ENCODE measurements around the gene TPM2. TPM values are rescaled to one million over a fixed set of nuclear protein-coding genes. Genes with fewer than 3 reads are reported as not detected.

TPM2 gene
- total and polyA plus RNA-seq, 4 experiments from 2014 or later = 0.79 to 79.6 (median 72.6) TPM; not detected in 1

DNA sequence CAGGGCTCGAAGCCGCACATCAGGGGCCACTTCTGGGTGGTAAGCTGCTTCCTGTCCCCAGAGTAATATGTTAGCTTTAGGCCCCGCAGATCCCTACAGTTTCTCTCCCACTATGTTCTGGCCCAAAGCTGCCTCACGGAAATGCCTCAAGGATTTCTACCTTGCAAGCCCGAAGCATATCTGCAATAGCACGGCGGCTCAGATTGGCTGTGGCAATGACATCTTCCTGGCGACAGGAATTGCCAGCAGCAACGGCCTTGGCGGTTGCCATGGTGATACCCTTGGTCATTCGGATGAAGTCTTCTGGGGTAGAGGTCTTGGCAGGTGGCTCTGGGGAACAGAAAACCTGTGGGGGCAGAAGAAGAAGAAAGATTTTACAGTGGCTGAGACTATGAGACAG is 10.3 kb upstream of the TPM2 start:
- Mint-ChIP-seq H3K27me3 (no peaks in the 10 kb centered on the region), H3K4me3 (no peak overlapping the region), H3K36me3 (peaks cover 25 to 38% of the 10 kb centered on the region in 2 donors), H3K4me1 (peaks cover 5 to 10% (median 8%) of the 10 kb centered on the region in 4 donors), H3K9me3 (no peaks in the 10 kb centered on the region), H3K27ac (no peak overlapping the region)
- POLR2A ChIA-PET (ENCODE audit: partially characterized antibody) = interaction anchor here (1.0 kb wide), 1 partner anchor 53 kb away, joined by 3 read pairs; no protein-coding TSS in a partner anchor
- no peak overlapping the region for H3K27ac ChIP-seq (ENCODE audit: low read depth, low read length)
- peaks cover 9% of the 10 kb centered on the region for H3K4me1 ChIP-seq (ENCODE audit: insufficient read depth, low read length)
- H3K9me3 ChIP-seq (ENCODE audit: control insufficient read depth in 1 of 2, low read length in 2 of 2) = no peaks in the 10 kb centered on the region
- intact Hi-C loops (cut with micrococcal nuclease) = no loop called here
- H3K36me3 ChIP-seq (ENCODE audit: insufficient read depth, low read length) = peaks cover 80% of the 10 kb centered on the region
- CTCF ChIA-PET (ENCODE audit: partially characterized antibody) = interaction anchor here (1.9 to 16.3 kb wide), 5 partner anchors 8 to 95 kb away, joined by 5 to 339 read pairs (median 45); partner anchors contain the start of genes ARHGEF39, CCDC107, RMRP and SIT1
- H3K4me3 ChIP-seq (ENCODE audit: low read length in 2 of 2) = no peak overlapping the region
- no peak for DNase-seq
- H3K27me3 ChIP-seq (ENCODE audit: insufficient read depth, low read length) = no peaks in the 10 kb centered on the region

DNA sequence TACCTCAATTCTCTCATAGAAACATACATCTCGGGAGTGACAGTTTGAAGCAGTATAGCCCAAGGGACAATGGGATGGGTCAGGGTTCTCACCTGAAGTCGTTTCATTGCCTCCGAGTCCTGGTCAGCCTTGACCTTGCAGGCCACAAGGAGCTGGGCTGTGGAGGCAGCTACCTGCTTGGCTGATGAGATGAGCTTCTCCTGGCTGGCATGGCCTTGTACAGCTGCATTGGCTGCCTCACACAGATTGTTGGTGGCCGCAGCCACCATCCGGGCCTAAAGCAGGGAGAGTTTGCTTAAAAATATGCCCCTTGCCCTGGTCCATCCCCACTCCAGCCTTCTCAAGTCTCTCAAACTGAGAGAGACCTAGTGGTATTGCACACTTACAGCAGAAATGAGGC is 8.5 kb upstream of the TPM2 start:
- no peaks in the 10 kb centered on the region for H3K9me3 ChIP-seq (ENCODE audit: control insufficient read depth in 1 of 2, low read length in 2 of 2)
- no peaks in the 10 kb centered on the region for H3K27me3 ChIP-seq (ENCODE audit: insufficient read depth, low read length)
- DNase-seq = no peak
- Mint-ChIP-seq H3K9me3 (no peaks in the 10 kb centered on the region), H3K27ac (no peak overlapping the region), H3K36me3 (peaks cover 7 to 25% of the 10 kb centered on the region in 2 donors), H3K4me3 (no peak overlapping the region), H3K4me1 (peaks cover 4 to 10% (median 8%) of the 10 kb centered on the region in 4 donors), H3K27me3 (no peaks in the 10 kb centered on the region)
- no peak overlapping the region for H3K4me3 ChIP-seq (ENCODE audit: low read length in 2 of 2)
- ChIA-PET CTCF (ENCODE audit: partially characterized antibody) (interaction anchor here (1.8 to 16.3 kb wide), 14 partner anchors 10 to 94 kb away, joined by 5 to 339 read pairs (median 35); partner anchors contain the start of genes ARHGEF39, CCDC107, CREB3 and MSMP), POLR2A (ENCODE audit: partially characterized antibody) (interaction anchor here (3.4 to 12.0 kb wide), 4 partner anchors 11 to 50 kb away, joined by 13 to 160 read pairs (median 96); partner anchors contain the start of genes ARHGEF39, CCDC107, CREB3 and RMRP)
- intact Hi-C loops (cut with micrococcal nuclease) = no loop called here
- peaks cover 62% of the 10 kb centered on the region for H3K36me3 ChIP-seq (ENCODE audit: insufficient read depth, low read length)
- H3K4me1 ChIP-seq (ENCODE audit: insufficient read depth, low read length) = peaks cover 9% of the 10 kb centered on the region
- no peak overlapping the region for H3K27ac ChIP-seq (ENCODE audit: low read depth, low read length)

DNA sequence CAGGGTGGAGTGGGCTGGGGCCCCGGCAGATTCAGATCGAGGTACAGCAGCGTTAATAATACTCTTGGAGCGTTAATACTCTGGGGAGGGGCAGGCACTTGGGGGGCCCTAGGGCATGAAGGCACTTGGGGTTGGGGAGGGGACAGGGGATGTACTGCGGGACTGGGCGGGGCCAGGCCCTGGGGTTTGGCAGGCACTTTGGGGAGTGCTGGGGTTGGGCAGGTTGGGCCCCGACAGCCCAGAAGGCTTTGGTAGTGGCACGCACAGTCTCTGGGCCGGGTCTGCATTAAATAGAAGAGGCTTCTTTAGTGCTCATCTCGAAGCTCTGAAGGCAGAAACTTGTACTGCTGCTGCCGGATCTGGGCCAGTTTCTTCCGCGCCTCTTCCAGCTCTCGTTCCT is 7.8 kb upstream of the TPM2 start:
- Mint-ChIP-seq H3K27ac (peak overlapping the region in 2 of 7 donors; percentile 35 to 53), H3K4me3 (no peak overlapping the region), H3K36me3 (peaks cover 0 to 19% of the 10 kb centered on the region in 2 donors), H3K27me3 (no peaks in the 10 kb centered on the region), H3K4me1 (peaks cover 4 to 10% (median 8%) of the 10 kb centered on the region in 4 donors), H3K9me3 (no peaks in the 10 kb centered on the region)
- ChIA-PET CTCF (ENCODE audit: partially characterized antibody) (interaction anchor here (0.5 to 16.3 kb wide), 24 partner anchors 9 to 109 kb away, joined by 3 to 339 read pairs (median 20); partner anchors contain the start of genes ARHGEF39, CCDC107, CREB3 and GBA2), POLR2A (ENCODE audit: partially characterized antibody) (interaction anchor here (1.1 to 12.0 kb wide), 7 partner anchors 10 to 210 kb away, joined by 3 to 160 read pairs (median 13); partner anchors contain the start of genes ARHGEF39, CCDC107, CREB3 and RMRP)
- Histone ChIP-seq H3K27me3 (ENCODE audit: insufficient read depth, low read length) (no peaks in the 10 kb centered on the region), H3K36me3 (ENCODE audit: insufficient read depth, low read length) (peaks cover 55% of the 10 kb centered on the region), H3K4me3 (ENCODE audit: low read length in 2 of 2) (no peak overlapping the region), H3K27ac (ENCODE audit: low read depth, low read length) (no peak overlapping the region), H3K9me3 (ENCODE audit: control insufficient read depth in 1 of 2, low read length in 2 of 2) (no peaks in the 10 kb centered on the region), H3K4me1 (ENCODE audit: insufficient read depth, low read length) (peaks cover 9% of the 10 kb centered on the region)
- DNase-seq = no peak
- intact Hi-C loops (cut with micrococcal nuclease) = loop anchor here (2.0 kb wide), 2 partner anchors 31 to 81 kb away; no protein-coding TSS in a partner anchor

DNA sequence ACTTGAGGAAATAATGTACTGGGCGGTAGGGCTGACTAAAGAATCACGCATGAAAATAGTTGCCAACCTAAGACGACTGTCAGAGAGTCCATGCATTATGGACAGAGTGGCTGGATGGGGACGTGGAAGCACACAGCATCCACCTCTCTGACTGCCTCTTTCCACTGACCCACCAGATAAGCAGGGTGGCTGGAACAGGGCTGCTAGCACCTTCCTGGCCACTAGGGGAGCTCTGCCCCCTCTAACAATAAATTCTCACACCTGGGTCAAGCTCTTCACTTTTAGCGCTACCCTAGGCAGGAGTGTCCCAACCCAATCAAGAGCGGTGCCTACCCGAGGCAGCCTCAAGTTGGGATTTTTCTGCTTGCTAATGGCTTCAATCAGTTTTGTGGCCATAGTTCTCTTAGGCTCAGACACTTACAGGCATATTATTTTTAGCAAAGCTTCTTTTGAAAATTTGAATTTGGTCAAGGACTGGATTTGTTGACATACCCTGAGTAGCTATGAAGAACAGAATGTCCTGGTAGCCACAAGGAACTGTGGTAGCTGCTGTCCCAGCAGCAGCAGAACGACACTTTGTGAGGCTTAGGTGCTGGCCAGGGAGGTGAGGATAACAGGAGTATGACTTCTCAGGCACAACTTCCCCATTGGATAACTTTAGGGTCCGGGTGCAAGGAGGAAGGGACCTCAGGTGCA is 6.9 kb upstream of the TPM2 start:
- Histone ChIP-seq H3K27me3 (ENCODE audit: insufficient read depth, low read length) (no peaks in the 10 kb centered on the region), H3K4me1 (ENCODE audit: insufficient read depth, low read length) (peaks cover 9% of the 10 kb centered on the region), H3K9me3 (ENCODE audit: control insufficient read depth in 1 of 2, low read length in 2 of 2) (no peaks in the 10 kb centered on the region), H3K4me3 (ENCODE audit: low read length in 2 of 2) (no peak overlapping the region), H3K27ac (ENCODE audit: low read depth, low read length) (no peak overlapping the region), H3K36me3 (ENCODE audit: insufficient read depth, low read length) (peaks cover 49% of the 10 kb centered on the region)
- Mint-ChIP-seq H3K4me1 (peaks cover 7 to 15% (median 12%) of the 10 kb centered on the region in 4 donors), H3K27ac (peak overlapping the region; percentile 35 to 89 (median 79)), H3K9me3 (no peaks in the 10 kb centered on the region), H3K36me3 (peaks cover 0 to 19% of the 10 kb centered on the region in 2 donors), H3K4me3 (no peak overlapping the region), H3K27me3 (no peaks in the 10 kb centered on the region)
- DNase-seq = peak in 4 of 5 donors; percentile 42 to 61 (median 52)
- intact Hi-C loops (cut with micrococcal nuclease) = loop anchor here (1.0 to 2.0 kb wide), 5 partner anchors 32 to 92 kb away; partner anchors contain the start of genes CCDC107 and RMRP
- CTCF ChIA-PET (ENCODE audit: partially characterized antibody) = interaction anchor here (0.5 to 16.3 kb wide), 42 partner anchors 9 to 216 kb away, joined by 3 to 339 read pairs (median 8); partner anchors contain the start of genes ARHGEF39, CA9, CCDC107 and CREB3
- POLR2A ChIA-PET (ENCODE audit: partially characterized antibody) = interaction anchor here (0.8 to 12.0 kb wide), 14 partner anchors 9 to 210 kb away, joined by 3 to 160 read pairs (median 5); partner anchors contain the start of genes ARHGEF39, CCDC107, CD72 and CREB3

DNA sequence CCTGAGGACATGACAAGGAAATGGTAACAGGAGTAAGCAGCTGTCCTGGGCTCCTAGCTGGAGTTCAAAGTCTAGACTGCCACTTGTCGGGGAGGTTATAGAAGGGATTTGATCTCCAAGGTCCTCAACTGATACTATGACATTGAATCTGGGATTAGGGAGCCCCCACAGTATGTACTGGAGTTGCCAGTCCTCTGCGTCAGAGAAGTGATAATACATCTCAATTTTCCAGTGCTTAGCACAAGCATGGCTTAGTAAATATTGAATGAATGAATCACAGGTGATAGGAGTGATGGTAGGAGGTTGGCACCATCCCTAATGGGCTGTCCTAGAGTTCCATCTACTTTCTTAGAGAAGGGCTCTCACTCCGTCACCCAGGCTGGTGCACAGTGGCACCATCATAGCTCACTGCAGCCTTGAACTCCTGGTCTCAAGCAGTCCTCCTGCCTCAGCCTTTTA is 6.2 kb upstream of the TPM2 start:
- ChIA-PET POLR2A (ENCODE audit: partially characterized antibody) (interaction anchor here (0.9 to 12.0 kb wide), 12 partner anchors 8 to 209 kb away, joined by 3 to 160 read pairs (median 6); partner anchors contain the start of genes ARHGEF39, CCDC107, CD72 and CREB3), CTCF (ENCODE audit: partially characterized antibody) (interaction anchor here (0.6 to 16.3 kb wide), 38 partner anchors 8 to 323 kb away, joined by 3 to 339 read pairs (median 13); partner anchors contain the start of genes ARHGEF39, CA9, CCDC107 and CREB3)
- H3K36me3 ChIP-seq (ENCODE audit: insufficient read depth, low read length) = peaks cover 42% of the 10 kb centered on the region
- Mint-ChIP-seq H3K9me3 (no peaks in the 10 kb centered on the region), H3K27ac (peak overlapping the region in 3 of 7 donors; percentile 35 to 89 (median 83)), H3K4me3 (no peak overlapping the region), H3K27me3 (no peaks in the 10 kb centered on the region), H3K36me3 (peaks cover 0 to 19% of the 10 kb centered on the region in 2 donors), H3K4me1 (peaks cover 7 to 22% (median 16%) of the 10 kb centered on the region in 4 donors)
- peaks cover 15% of the 10 kb centered on the region for H3K4me1 ChIP-seq (ENCODE audit: insufficient read depth, low read length)
- DNase-seq = no peak
- H3K27ac ChIP-seq (ENCODE audit: low read depth, low read length) = no peak overlapping the region
- H3K9me3 ChIP-seq (ENCODE audit: control insufficient read depth in 1 of 2, low read length in 2 of 2) = no peaks in the 10 kb centered on the region
- no peak overlapping the region for H3K4me3 ChIP-seq (ENCODE audit: low read length in 2 of 2)
- intact Hi-C loops (cut with micrococcal nuclease) = loop anchor here (1.0 to 2.0 kb wide), 5 partner anchors 33 to 92 kb away; partner anchors contain the start of genes CCDC107 and RMRP
- no peaks in the 10 kb centered on the region for H3K27me3 ChIP-seq (ENCODE audit: insufficient read depth, low read length)

DNA sequence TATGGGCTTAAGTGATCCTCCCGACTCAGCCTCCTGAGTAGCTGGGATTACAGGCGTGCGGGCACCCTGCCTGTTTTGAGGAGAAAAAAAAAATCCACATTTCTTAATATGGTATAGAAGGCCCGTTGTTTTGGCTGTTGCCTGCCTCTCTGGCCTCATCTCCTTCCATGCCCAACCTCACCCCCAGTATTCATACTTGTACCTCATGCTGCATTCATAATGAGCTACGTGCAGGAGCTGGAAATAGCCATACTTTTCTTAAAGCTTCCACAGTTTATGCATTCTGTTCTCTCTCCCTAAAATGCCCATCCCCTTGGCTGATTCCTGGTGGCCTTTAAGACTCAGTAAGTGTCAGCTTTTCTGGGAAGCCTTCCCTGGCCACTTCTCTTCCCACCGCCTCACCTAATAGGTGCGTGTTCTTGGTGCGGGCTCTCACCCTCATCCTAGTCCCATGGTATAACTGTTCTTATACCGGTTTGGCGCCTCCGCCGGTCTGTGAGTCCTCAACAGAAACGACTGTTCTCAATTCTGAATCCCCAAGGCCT is 2.1 kb upstream of the TPM2 start:
- no peaks in the 10 kb centered on the region for H3K9me3 Mint-ChIP-seq
- H3K4me3 ChIP-seq (ENCODE audit: low read length in 2 of 2) = no peak overlapping the region
- no peaks in the 10 kb centered on the region for H3K27me3 ChIP-seq (ENCODE audit: insufficient read depth, low read length)
- no peaks in the 10 kb centered on the region for H3K27me3 Mint-ChIP-seq
- no peaks in the 10 kb centered on the region for H3K9me3 ChIP-seq (ENCODE audit: control insufficient read depth in 1 of 2, low read length in 2 of 2)
- H3K4me3 Mint-ChIP-seq = peak overlapping the region; percentile 82 to 90 (median 88)
- peaks cover 11 to 40% (median 22%) of the 10 kb centered on the region in 4 donors for H3K4me1 Mint-ChIP-seq
- H3K27ac Mint-ChIP-seq = peak overlapping the region; percentile 55 to 92 (median 81)
- no peak for DNase-seq
- peaks cover 15% of the 10 kb centered on the region for H3K4me1 ChIP-seq (ENCODE audit: insufficient read depth, low read length)
- CTCF ChIA-PET (ENCODE audit: partially characterized antibody) = interaction anchor here (0.6 to 16.3 kb wide), 9 partner anchors 9 to 190 kb away, joined by 3 to 339 read pairs (median 4); partner anchors contain the start of genes ARHGEF39, CCDC107, CREB3 and RMRP
- H3K27ac ChIP-seq (ENCODE audit: low read depth, low read length) = no peak overlapping the region
- intact Hi-C loops (cut with micrococcal nuclease) = no loop called here
- peaks cover under 1% of the 10 kb centered on the region for H3K36me3 ChIP-seq (ENCODE audit: insufficient read depth, low read length)
- peaks cover 0 to 5% of the 10 kb centered on the region in 2 donors for H3K36me3 Mint-ChIP-seq
- POLR2A ChIA-PET (ENCODE audit: partially characterized antibody) = interaction anchor here (0.5 to 12.0 kb wide), 10 partner anchors 8 to 86 kb away, joined by 3 to 160 read pairs (median 5); partner anchors contain the start of genes ARHGEF39, CCDC107, CREB3 and RMRP
